NCI-H2196 (cell line): ENCODE measurements around the gene VANGL1.

Source experiments
- DNase-seq: peaks from one replicate; lab custom pipeline; 2025; ENCODE audit not compliant: unreplicated experiment; lab: John Stamatoyannopoulos, UW

The VANGL1 gene

DNA sequence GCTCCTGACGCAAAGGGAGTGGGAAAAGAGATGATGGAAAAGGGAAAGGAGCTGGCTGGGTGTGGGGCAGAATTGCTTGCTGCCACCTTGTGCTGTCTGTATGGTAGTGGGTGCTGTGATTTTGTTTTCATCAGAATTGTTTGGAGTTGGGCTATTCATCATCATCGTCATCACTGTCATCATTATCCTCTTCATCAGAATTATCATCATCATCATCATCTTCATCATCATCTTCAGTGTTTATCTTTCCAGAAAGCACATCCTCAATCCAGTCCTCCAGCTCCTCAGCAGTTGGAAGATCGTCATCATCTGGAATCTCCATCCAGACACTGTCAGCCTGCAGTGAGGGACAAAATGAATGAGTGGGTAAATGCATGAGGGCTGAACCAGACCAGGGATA lies 59.3 kb downstream of the VANGL1 start:
- DNase-seq: no peak

DNA sequence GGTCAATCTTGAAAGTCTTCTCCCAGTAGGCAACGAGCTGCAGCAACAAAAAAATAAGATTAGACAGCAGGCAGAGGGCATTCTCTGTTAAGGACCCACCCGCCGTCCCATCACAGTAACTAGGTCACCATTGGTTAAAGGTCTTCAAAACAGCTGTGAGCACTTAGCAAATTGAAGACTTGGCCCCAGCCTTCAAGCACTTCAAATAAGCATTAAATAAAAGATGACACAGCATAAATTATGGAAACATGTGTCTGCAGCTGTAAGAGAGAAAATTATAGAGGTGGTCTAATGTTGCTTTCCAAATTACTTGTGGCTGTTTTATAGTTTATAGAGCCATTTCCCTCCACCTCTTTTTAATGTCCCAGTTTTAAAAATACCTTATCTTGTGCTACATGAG lies 61.2 kb downstream of the VANGL1 start:
- no peak for DNase-seq

DNA sequence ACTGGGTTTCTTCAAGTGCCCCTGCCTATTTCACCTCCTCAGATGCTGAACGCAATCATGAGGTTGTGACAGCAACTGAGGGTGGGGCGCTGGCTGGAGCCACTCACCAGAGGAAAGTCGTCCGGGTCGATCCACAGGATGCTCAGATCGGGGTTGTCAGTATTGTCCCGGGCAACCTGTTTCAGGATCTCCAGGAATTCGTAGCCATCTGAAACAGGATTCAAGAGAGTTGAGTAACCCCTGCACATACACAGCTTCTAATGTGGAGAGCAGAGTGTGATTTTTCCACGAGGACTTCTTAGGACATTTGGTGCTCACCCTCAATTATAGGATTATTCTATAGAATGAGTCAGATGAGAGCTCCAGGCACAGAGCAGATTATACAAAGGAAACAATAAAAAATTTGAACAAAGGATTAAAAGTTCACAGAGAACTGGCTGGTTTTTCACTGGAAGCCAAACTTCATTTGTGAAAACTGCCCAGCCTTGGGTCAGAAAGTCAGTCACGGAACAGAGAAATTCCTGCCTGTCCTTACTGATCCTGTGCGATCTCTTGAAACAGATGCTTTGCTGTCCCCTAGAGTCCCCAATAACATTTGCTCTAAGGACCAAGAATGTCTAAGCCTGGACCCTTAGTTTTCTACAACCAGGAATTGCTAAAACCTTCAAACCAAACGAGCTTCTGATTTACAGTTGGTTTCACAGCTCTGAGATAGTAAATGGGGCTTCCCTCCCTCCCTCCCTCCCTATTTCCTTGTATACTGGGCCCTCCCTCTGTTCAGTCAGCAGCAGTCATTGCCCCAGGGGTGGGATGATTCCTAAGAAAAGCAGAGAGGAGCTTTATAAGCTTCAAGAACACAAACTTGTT lies 63.5 kb downstream of the VANGL1 start:
- no peak for DNase-seq

DNA sequence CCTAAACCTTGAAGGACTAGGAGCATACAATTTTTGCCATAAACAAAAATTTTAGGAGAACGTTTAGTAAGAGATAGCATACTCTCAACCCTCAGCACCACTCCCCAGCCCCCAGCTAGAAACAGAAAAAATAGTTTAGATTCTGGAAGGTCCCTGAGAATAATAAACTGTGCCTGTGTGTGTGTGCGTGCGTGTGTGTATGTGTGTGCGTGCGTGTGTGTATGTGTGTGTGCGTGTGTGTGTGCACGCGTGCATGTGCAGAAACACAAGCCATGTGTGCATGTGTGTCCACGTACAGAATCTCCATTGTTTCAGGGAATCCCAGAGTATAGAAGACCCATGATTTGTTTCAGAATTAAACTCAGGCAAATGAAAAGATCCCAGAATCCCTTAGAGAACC lies 64.2 kb downstream of the VANGL1 start:
- no peak for DNase-seq

DNA sequence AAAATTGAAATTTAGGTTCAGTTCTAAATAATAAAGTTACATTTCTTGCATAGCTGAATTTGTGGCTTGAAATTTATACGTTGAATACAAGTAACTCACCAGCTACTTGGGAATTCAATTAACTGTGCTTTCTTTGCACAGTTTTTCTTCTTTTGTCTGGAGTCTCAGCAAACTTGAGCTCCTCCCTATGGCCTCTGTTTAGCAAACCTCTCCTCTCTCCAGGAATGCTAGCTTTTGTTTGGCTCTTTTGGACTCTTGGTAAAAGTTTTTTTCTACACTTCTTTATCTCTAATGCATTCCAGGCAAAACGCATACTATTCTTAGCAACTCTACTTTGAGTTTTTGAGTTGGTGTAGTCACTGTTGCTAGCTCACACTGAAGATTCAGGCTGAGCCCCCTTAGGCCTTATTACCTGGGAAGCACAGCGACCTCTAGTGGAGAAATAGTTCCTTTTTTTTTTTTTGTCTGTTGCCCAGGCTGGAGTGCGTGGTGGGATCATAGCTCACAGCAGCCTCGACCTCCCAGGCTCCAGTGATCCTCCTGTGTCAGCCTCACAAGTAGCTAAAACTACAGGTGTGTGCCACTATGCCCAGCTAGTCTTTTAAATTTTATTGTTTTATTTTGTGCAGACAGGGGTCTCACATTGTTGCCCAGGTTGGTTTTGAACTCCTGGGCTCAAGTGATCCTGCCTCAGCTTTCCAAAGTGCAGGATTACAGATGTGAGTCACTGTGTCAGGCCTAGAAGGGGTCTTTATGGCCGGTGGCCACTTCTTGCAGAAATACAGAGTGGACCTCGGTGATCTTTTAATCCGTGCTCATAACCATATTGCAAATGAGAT lies 65.0 kb downstream of the VANGL1 start:
- DNase-seq: peak; percentile 41

DNA sequence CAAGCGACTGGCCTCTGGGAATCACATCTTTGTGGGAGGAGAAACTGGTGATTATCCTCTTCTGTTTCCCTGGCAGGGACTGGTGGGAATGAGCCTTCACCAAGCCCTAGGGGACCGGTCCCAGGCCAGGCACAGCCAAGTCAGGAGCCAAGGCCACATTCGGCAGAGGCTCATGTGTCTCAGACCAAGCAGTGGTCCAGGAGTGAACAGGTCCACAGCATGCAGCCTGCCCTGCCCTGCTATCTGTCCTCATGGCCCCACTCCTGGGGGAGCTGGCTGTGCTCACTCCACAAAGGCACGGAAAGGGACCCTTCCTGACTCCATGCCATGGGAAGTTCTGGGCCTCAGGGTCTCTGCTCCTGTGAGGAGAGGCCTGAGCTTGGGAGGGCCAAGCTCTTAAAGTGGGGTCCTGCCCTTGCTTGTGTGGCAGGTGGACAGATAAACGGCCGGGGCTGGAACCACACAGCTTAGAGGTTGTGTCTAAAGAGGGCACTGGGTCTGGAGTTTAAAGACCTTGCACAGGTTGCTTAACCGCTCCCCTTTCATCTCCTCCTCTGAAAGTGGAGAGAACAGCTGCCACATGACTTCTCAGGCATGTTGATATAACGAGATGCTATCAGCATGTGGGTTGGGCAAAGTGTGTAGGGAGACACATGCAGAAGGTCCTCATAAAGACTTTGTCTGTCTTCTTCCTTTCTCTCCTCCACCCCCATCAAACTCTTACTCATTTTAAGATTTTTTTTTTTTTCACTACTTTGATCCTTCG lies 69.3 kb downstream of the VANGL1 start:
- peak; percentile 4 for DNase-seq

DNA sequence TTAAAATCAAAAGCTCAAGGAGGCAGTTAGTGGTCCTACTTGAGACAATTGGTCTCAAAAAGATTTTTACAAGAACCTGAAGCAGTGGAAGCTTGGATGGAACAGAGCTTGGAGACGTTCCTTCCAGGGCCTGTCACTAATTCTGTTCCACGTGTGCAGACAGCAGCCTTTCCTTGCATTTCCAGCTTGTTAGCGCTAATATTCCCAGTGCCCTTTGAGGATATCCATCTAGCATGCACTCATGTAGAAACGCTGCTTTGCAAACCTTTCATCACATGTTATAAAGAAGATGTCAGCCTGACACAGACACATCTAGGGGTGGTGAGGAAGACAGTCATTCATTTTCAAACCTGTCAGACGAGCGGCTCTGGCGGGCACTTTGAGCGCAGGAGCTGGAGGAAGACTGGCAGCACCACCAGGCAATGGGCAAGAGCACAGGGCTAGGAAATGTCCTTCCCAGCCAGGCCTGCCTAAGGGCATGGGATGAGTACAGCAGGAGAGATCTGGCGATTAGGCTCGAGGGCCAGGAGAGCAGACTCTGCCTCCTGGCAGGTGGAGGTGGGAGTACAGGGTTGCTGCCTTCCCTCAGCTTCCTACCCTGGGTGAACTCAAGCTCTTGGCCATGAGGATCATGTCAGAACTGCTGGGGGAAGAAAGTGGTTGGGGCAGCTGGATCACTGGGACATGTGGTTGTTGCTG lies 71.3 kb downstream of the VANGL1 start:
- DNase-seq: no peak

DNA sequence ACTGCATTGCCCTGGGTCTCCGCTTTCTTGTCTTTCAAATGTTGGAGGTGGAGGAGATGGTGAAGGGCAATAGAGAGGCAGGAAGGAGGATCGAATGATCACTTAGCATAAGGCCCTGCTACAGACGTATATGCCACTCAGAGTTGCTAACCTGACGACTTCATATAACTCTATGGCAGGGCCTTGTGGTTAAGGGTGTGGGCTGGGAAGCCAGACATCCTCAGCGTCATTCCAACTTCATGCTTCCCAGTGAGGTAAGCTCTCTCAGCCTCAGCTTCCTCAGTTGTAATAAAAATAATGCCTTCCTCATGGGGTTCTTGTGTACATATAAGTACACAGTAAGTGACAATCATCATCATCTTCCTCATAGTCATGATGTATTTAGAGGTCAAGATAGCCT lies 72.1 kb downstream of the VANGL1 start:
- DNase-seq: no peak

DNA sequence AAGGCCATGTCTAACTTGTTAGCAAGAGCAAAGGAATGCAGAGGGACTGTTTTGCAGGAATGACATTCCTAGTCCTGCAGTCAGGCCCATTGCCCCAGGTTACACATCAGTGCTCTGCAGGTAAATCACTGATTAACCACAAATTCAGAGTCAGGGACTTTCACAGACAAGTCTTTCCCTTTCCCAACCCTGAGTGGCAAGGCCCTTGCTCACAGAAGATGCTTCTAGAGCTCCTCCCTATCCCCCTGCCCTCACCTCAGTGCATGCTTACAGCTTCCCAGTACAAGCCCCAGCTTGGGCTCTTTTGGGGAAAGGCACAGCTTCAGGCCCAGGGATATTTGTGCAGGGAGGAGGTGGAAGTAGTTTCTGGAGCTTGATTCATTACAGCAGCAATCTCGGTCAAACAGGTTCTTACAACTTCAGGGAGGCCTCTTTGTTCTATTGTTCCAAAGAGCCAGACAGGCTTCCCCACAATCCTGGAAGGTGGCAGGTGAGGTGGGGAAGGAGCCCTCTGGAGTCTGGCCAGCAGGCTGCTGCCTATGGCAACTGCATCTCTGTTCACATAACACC lies 72.9 kb downstream of the VANGL1 start:
- peak; percentile 53 for DNase-seq

DNA sequence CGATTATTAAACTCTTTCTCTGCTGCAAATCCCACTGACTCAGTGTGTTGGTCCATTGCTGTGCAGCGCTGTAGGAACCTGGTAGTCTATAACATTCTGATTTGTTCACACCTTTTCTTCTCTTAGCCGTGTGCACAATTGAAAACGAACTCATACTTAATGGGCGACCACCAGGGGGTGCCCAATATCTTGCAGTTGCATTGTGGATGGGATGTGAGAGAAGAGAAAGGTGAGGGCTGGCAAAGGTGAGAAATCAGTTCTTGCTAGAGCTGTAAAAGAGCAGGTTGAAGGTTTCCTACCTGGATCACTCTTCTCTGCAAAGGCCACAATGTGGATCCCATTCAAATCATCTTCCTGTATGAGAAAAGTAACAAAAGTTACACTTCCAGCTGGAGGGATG lies 75.8 kb downstream of the VANGL1 start:
- DNase-seq: no peak

DNA sequence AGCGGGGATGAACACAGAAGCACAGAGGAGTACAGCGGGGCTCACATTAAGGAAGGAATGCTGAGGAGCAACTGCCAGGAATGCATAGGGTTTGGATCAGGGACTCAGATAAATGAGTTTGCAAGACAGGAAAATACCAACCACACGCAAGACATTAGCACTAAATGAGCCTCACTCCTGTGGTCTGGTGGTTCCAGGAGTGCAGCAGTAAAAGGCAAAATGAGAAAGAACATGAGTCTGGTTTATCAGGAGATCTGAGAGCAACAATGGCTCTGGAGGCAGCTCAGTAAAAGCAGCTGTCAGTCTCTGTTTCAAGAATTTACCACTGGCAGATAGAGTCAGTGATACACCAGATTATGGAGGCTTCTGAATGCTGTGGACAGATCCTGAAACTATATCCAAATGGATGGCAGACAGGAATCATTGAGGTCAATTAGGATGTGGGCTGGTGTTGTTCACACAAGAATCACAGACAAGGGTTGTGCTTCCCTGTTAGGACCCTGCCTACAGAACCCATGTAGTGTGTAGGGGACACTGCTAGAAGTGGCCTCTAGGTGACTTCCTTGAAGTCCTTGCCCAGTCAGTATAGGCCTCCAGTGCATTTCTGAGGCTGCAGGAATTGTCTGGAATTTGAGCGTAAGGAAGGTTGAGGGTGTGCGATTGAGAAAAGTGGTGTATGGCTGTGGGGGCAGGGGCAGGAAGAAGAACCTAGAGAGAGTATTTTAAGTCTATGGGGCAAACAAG lies 76.4 kb downstream of the VANGL1 start:
- no peak for DNase-seq

DNA sequence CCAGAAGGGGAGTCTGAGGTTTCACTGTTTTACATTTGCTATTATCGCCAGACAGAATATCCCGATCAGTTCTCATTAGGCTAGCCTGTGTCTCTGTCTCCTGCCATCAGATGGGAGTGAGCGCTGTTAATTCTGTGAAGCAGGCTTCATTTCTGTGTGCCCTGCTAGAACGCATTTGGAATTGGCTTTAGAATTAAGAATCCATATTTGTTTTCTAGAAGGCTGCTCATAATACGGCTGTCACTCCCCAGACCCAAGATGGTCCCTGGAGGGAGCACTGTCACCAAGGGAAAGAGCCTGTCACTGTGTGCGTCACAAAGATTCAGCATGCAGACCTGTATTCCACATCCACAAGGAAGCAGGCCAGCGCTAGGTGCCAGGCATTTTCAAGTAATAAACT lies 77.5 kb downstream of the VANGL1 start:
- DNase-seq: no peak

DNA sequence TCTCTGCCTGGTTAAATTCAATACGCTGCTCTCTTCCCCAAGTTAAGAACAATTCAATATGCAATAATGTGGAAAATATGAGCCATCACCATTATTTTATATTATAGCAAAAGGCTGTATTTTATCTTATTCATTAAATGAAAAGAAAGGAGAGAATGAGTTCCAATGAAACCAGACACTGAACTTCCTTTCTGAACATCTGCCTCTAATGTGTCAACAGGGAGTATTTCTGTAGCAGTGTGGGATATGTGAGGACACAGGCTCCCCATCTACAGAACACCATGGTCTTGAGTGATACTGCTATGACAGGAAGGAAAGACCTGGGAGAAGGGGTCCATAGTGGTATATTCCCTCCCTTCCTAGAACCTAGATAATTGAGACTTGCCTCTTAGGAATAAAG lies 80.5 kb downstream of the VANGL1 start:
- DNase-seq: no peak

DNA sequence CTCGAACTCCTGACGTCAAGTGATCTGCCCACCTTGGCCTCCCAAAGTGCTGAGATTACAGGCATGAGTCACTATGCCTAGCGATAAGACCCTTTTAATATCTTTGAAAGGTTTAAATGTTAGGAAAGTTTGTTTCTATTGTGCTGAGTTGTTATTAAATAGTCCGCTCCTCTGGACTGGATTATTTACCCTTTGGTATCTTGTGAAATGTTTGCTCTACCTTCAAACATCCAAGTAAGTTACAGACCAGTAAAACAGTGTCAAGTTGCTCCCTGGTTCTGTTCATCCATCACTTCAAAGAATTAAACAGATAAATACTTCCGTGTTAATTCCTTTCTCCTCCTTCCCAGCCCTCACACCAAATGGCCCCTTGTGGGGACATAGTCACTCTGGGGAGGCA lies 82.0 kb downstream of the VANGL1 start:
- DNase-seq: no peak

DNA sequence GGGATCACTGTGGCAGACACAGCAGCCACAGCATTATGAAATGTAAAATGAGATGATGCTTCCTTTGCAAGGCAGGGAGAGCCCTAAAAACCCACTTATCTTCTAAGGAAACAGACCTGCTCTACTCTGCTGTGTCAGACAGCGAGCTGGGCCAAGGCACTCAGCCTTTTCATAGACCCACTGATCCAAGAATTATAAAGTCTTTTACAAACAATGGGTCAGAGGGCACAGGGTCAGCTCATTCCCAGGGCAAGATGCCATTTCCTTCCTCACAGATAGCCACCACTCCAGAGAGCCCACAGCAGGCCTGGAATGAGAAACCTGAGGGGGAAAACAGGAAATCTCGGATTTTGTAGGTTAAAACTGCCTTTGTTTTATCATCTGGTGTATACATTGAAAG lies 83.8 kb downstream of the VANGL1 start:
- no peak for DNase-seq

DNA sequence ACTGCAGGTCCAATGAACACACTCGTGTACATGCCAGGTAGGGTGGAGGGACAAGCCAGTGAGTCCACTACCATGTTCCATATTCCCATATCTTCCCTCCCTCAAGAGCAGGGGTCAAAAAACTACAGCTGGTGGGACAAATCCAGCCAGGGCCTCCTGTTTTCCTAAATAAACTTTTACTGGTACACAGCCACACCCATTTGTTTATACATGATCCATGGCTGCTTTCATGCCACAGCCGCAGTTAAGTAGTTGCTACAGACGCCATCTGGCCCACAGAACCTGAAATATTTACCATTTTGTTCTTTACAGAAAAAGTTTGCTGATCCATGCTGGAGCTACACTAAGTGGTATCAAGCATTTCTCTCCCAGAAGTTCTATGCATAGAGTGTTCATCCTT lies 84.4 kb downstream of the VANGL1 start:
- no peak for DNase-seq

DNA sequence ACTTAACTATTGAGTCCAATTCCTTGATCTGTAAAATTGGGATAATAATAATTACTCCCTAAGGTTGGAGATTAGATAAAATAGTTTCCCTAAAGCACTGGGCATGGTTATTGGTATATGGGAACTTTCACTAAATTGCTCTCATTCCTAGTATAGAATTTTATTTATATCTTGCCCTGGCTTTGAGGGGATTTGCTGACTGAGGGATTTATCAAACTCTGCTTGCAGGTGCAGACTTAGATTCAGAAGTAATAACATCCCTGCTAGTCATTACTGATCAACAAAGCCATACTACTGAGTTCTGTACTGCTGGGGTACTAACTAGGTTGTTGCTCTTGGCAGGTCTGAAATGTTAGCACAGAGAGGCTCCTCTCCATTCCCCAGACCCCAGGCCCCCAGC lies 84.8 kb downstream of the VANGL1 start:
- DNase-seq: no peak

DNA sequence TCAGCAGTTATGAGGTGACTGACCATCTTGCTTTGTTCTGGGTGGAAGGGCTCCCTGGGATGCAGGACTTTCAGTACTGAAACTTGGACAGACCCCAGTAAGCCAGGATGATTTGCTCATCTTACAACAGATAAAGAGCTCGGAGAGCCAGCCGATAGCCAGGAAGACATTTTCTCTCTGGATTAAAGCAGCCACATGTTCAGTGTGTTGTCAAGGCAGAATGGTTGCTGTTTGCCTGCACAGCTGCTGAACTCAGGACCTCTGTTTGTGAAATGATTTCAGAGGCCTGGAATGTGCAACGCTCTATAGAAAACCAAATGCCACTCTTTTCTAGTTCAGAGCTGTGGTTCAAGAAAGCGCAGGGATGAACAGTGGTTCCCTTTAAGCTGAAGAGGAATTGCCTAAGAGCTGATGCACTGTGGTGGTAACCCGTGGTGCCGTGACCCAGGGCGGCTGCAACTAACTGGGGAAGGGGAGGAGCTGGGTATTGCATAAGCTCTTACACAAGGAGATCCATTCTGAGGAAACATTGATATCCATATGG lies 86.0 kb downstream of the VANGL1 start:
- DNase-seq: no peak

DNA sequence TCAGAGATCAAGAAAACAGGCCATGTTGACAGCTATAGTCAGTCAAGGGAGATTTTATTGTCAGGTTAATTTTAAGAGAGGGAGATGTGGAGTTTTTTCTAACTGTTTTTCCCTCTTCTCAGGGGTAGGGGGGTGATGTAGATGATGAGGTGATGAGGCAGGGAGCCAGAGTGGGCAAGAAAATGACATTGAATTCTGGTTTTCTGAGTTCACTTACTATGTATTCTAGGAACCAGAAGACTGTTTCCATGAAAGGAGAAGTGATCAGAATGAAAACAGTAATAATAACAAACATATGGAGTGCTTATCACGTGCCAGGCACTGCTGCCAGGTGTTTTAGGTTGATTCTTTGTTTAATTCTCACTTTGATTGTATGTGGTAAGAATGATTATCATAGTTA lies 86.6 kb downstream of the VANGL1 start:
- no peak for DNase-seq

DNA sequence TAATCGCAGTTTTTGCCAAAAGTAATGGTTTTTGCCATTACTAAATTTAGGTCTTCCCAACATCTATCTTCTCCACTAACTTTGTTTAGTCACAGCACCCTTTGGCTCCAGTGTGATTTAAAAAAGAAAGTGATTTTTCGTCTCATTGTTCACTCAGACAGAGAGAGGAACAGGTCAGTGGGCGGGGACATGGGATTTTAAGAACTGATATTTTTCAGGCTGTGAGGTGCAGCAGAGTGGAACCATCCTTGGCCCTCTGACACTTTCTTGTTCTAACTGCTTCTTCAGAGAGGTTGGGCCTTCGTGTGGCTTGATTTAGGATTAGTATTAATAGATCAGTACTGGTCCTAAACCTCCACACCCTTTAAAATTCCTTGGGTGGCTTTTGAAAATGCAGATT lies 88.0 kb downstream of the VANGL1 start:
- no peak for DNase-seq
